HepG2 (cell line): Measurements from ENCODE around the gene C10orf71. TPM values are rescaled to one million over a fixed set of nuclear protein-coding genes. Genes with fewer than 3 reads are reported as not detected.

Source experiments
- ATAC-seq: fragments of 200-7000 bp; cut with Tn5 transposase; 3 replicates; pipeline ENCODE4 v1.9.1; 2020; ENCODE audit warnings: mild to moderate bottlenecking, moderate library complexity
- BruUV-seq: library from RNA; stranded (reverse); fragments of 400-500 nt; replicated peaks from 2 replicates; lab custom pipeline; 2021; lab: Mats Ljungman, UMichigan
- CTCF ChIA-PET: fragments of 300-600 bp; formaldehyde crosslinking; extraction: SDS; loops from one replicate; lab custom pipeline; 2021; ENCODE audit warnings: low total read pairs, inconsistent platforms, low intra/inter-chr PET ratio; lab: Yijun Ruan, JAX
- POLR2A ChIA-PET: fragments of 350-600 bp; sonication (Branson Sonifier 250); formaldehyde crosslinking; loops from one replicate; lab custom pipeline; 2020; ENCODE audit warnings: antibody characterized with exemption, inconsistent platforms; lab: Yijun Ruan, JAX
- DNase-seq: peaks from one replicate; pipeline ENCODE4 v3.0.0-alpha.2; 2015; ENCODE audit warnings: low spot score
- FAIRE-seq: peaks from 3 replicates; lab custom pipeline; 2011; peaks lifted over from hg19 to GRCh38; lab: Jason Lieb, UNC
- H2AFZ ChIP-seq: one replicate; pipeline ENCODE4 v1.6.1; 2011; ENCODE audit warnings: low read length, inconsistent platforms
- H3K27ac ChIP-seq: fragments of 300-600 bp; 3 replicates; pipeline ENCODE4 v1.8.0; 2011; ENCODE audit warnings: mixed run types, mild to moderate bottlenecking, mixed read lengths, low read length, inconsistent platforms; ENCODE audit not compliant: insufficient read depth; ENCODE audit errors: extremely low read length
- H3K27me3 ChIP-seq, 2 experiments: fragments of 200-600 bp in 1 of 2; 2 replicates in 1 of 2; 3 replicates in 1 of 2; pipeline versions ENCODE4 v1.6.0 to v1.8.0; 2011; ENCODE audit warnings: low read length in 2 of 2, mild to moderate bottlenecking in 2 of 2, moderate library complexity in 2 of 2, inconsistent platforms in 1 of 2; ENCODE audit not compliant: insufficient read depth in 2 of 2, control insufficient read depth in 1 of 2
- H3K36me3 ChIP-seq, 2 experiments: fragments of 200-600 bp in 1 of 2; replicated peaks in 1 of 2; 2 replicates in 1 of 2; 3 replicates in 1 of 2; pipeline versions ENCODE4 v1.5.1 to v1.8.0; 2011; ENCODE audit warnings: low read length in 2 of 2, inconsistent platforms in 1 of 2; ENCODE audit not compliant: insufficient read depth in 2 of 2, control insufficient read depth in 1 of 2
- H3K4me1 ChIP-seq: 2 replicates; pipeline ENCODE4 v1.5.1; 2012; ENCODE audit warnings: low read length, inconsistent platforms; ENCODE audit not compliant: insufficient read depth
- H3K4me2 ChIP-seq: 2 replicates; pipeline ENCODE4 v1.6.0; 2011; ENCODE audit warnings: low read depth, low read length, inconsistent platforms
- H3K4me3 ChIP-seq, 3 experiments: fragments of 200-600 bp in 1 of 3; sonication (generic), shearing (Covaris generic) in 1 of 3; replicated peaks in 1 of 3; 2 replicates each; pipeline ENCODE4 v1.5.1; 2011 to 2016; ENCODE audit warnings: low read length in 3 of 3, inconsistent platforms in 2 of 3, low read depth in 2 of 3, mild to moderate bottlenecking in 2 of 3, control low read depth in 1 of 3, mixed read lengths in 1 of 3; ENCODE audit not compliant: insufficient read depth in 1 of 3
- H3K79me2 ChIP-seq: one replicate; pipeline ENCODE4 v1.6.1; 2011; ENCODE audit warnings: low read length, inconsistent platforms; ENCODE audit not compliant: insufficient read depth
- H3K9ac ChIP-seq: 2 replicates; pipeline ENCODE4 v1.6.0; 2011; ENCODE audit warnings: mild to moderate bottlenecking, low read depth, low read length, inconsistent platforms; ENCODE audit not compliant: insufficient read depth
- H3K9me3 ChIP-seq: 2 replicates; pipeline ENCODE4 v1.5.1; 2012; ENCODE audit warnings: mild to moderate bottlenecking, low read length
- H4K20me1 ChIP-seq: 2 replicates; pipeline ENCODE4 v1.6.0; 2011; ENCODE audit warnings: inconsistent platforms, mild to moderate bottlenecking, low read length, moderate library complexity; ENCODE audit not compliant: insufficient read depth
- AGO1 ChIP-seq: fragments of 200-400 bp; formaldehyde crosslinking; IDR thresholded peaks from 2 replicates; pipeline ENCODE4 v1.6.1; 2017; ENCODE audit warnings: mild to moderate bottlenecking, low read depth, low read length, moderate library complexity; ENCODE audit not compliant: poor library complexity, severe bottlenecking
- AHR ChIP-seq: IDR thresholded peaks from 2 replicates; pipeline ENCODE4 v1.6.1; 2018; ENCODE audit warnings: missing genetic modification reagents, missing compliant biosample characterization
- CBFB ChIP-seq: sonication (generic); formaldehyde crosslinking; IDR thresholded peaks from 2 replicates; pipeline ENCODE4 v1.4.0; 2020; ENCODE audit warnings: missing genetic modification reagents
- KDM5A ChIP-seq: fragments of 200-600 bp; sonication (generic); IDR thresholded peaks from 2 replicates; pipeline ENCODE4 v1.7.0; 2018; ENCODE audit warnings: antibody characterized with exemption, mild to moderate bottlenecking, low read length, borderline replicate concordance
- ZNF569 ChIP-seq: sonication (generic); formaldehyde crosslinking; IDR thresholded peaks from 2 replicates; pipeline ENCODE4 v1.5.0; 2020; ENCODE audit warnings: mild to moderate bottlenecking, missing genetic modification reagents, moderate library complexity, borderline replicate concordance
- ZNF577 ChIP-seq: sonication (generic); formaldehyde crosslinking; IDR thresholded peaks from 2 replicates; pipeline ENCODE4 v1.4.0; 2020; ENCODE audit warnings: mild to moderate bottlenecking, low read depth, missing genetic modification reagents, borderline replicate concordance
- ZNF607 ChIP-seq: sonication (generic); formaldehyde crosslinking; IDR thresholded peaks from 2 replicates; pipeline ENCODE4 v1.5.1; 2020; ENCODE audit warnings: missing genetic modification reagents, mild to moderate bottlenecking, borderline replicate concordance
- WGBS: methylation state at CpG from one replicate; pipeline ENCODE4 v1.1.6; 2017; ENCODE audit warnings: low lambda C conversion rate; 5-methylcytosine and 5-hydroxymethylcytosine counted together
- in situ Hi-C: cut with HindIII; loops from 2 replicates; pipeline ENCODE4 v1.10.0; 2017; ENCODE audit warnings: low pct_unique_long_range_greater_than_20kb; ENCODE audit not compliant: extremely low pct_ligation_motif_present
- intact Hi-C: fragments of 100-400 bp; cut with micrococcal nuclease; formaldehyde crosslinking; loops from one replicate; pipeline ENCODE4 v1.10.0; 2022; ENCODE audit not compliant: unreplicated experiment
- polyA plus RNA-seq, 8 experiments: library from polyadenylated mRNA; depleted of rRNA in 3 of 8; stranded (reverse) in 7 of 8; unstranded in 1 of 8; fragments of >200 nt; fragmentation: Illumina TruSeq in 4 of 8; extraction: Trizol in 4 of 8; gene quantifications; 2 replicates each; pipeline versions ENCODE4 v1.2.1 to v1.2.3, GENCODE V29; 2011 to 2016; ENCODE audit warnings: low read depth in 4 of 8, missing spikeins in 1 of 8, mixed read lengths in 1 of 8; ENCODE audit not compliant: insufficient read depth in 1 of 8
- total RNA-seq, 5 experiments: library from RNA; depleted of rRNA; stranded (reverse); fragments of >200 nt; fragmentation: Illumina TruSeq; extraction: Trizol; gene quantifications; 2 replicates each; pipeline ENCODE4 v1.2.3, GENCODE V29; 2016; ENCODE audit warnings: low read depth in 1 of 5
- TF ChIP-seq, protein P1 (sequence below): sonication (generic); formaldehyde crosslinking; IDR thresholded peaks from 2 replicates; pipeline ENCODE4 v1.4.0; 2020; ENCODE audit warnings: missing genetic modification reagents, borderline replicate concordance
- TF ChIP-seq, protein P2 (sequence below): sonication (generic); formaldehyde crosslinking; IDR thresholded peaks from 2 replicates; pipeline ENCODE4 v1.4.0; 2020; ENCODE audit warnings: missing genetic modification reagents
- TF ChIP-seq, protein P3 (sequence below): sonication (generic); formaldehyde crosslinking; IDR thresholded peaks from 2 replicates; pipeline ENCODE4 v1.4.0; 2020; ENCODE audit warnings: mild to moderate bottlenecking, missing genetic modification reagents, borderline replicate concordance

Gene C10orf71
- total and polyA plus RNA-seq, 2 of the 13 experiments (the other 11 are each of a cell fraction or from before 2014, with no cell fraction given) = not detected

DNA sequence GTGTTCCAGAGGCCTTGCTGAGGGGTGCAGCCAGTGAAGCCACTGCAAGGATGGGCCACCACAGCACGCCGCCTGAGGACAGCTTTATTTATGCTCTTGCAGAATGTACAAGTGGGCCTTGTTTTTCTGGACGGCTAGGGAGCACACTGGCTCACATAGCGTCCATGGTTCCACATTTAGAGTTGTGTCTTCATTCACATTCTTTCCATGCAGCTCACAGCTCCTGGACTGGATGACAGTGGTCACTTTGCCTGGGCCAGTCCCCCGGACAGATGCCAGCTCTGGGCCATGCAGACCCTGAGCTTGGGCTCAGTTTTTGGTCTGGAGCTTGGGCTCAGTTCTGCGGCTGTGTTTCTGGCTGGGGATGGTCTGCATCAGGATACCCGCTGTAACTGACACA lies 2.6 kb upstream of the C10orf71 start (continued):
- TF ChIP-seq, protein P1, sequence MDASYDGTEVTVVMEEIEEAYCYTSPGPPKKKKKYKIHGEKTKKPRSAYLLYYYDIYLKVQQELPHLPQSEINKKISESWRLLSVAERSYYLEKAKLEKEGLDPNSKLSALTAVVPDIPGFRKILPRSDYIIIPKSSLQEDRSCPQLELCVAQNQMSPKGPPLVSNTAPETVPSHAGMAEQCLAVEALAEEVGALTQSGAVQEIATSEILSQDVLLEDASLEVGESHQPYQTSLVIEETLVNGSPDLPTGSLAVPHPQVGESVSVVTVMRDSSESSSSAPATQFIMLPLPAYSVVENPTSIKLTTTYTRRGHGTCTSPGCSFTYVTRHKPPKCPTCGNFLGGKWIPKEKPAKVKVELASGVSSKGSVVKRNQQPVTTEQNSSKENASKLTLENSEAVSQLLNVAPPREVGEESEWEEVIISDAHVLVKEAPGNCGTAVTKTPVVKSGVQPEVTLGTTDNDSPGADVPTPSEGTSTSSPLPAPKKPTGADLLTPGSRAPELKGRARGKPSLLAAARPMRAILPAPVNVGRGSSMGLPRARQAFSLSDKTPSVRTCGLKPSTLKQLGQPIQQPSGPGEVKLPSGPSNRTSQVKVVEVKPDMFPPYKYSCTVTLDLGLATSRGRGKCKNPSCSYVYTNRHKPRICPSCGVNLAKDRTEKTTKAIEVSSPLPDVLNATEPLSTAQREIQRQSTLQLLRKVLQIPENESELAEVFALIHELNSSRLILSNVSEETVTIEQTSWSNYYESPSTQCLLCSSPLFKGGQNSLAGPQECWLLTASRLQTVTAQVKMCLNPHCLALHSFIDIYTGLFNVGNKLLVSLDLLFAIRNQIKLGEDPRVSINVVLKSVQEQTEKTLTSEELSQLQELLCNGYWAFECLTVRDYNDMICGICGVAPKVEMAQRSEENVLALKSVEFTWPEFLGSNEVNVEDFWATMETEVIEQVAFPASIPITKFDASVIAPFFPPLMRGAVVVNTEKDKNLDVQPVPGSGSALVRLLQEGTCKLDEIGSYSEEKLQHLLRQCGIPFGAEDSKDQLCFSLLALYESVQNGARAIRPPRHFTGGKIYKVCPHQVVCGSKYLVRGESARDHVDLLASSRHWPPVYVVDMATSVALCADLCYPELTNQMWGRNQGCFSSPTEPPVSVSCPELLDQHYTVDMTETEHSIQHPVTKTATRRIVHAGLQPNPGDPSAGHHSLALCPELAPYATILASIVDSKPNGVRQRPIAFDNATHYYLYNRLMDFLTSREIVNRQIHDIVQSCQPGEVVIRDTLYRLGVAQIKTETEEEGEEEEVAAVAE (CRISPR knock-in tag) = no peak
- TF ChIP-seq, protein P2, sequence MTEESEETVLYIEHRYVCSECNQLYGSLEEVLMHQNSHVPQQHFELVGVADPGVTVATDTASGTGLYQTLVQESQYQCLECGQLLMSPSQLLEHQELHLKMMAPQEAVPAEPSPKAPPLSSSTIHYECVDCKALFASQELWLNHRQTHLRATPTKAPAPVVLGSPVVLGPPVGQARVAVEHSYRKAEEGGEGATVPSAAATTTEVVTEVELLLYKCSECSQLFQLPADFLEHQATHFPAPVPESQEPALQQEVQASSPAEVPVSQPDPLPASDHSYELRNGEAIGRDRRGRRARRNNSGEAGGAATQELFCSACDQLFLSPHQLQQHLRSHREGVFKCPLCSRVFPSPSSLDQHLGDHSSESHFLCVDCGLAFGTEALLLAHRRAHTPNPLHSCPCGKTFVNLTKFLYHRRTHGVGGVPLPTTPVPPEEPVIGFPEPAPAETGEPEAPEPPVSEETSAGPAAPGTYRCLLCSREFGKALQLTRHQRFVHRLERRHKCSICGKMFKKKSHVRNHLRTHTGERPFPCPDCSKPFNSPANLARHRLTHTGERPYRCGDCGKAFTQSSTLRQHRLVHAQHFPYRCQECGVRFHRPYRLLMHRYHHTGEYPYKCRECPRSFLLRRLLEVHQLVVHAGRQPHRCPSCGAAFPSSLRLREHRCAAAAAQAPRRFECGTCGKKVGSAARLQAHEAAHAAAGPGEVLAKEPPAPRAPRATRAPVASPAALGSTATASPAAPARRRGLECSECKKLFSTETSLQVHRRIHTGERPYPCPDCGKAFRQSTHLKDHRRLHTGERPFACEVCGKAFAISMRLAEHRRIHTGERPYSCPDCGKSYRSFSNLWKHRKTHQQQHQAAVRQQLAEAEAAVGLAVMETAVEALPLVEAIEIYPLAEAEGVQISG (CRISPR knock-in tag) = no peak
- TF ChIP-seq, all 625 proteins: peak for 0

DNA sequence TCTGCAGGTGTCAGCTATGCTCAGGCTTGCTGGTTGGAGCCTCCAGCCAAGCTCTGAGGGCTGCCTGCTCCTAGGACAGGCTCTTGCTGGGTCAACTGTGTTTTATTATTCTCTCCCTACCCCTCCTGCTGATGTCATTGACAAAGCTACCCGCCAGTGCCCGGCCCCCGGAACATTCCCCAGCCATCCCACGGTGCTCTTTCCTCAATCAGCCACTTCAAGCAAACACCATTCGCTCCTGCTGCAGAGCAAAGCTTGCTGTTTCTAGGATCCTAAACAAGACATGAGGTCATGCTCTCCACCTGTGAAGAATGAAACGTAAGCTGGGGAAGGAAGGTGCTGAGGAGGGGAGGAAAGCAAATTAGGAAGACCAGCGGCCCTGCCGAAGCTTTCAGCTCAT lies 2.1 kb upstream of the C10orf71 start:
- DNase-seq (no peak), ATAC-seq (no peak), FAIRE-seq (no peak)
- no peak overlapping the region for H3K9ac ChIP-seq
- BruUV-seq = no TSS peak
- POLR2A ChIA-PET = no interaction called here
- no peaks in the 10 kb centered on the region for H3K9me3 ChIP-seq
- H3K36me3 ChIP-seq = no peaks in the 10 kb centered on the region
- no peak overlapping the region for H3K4me2 ChIP-seq
- CTCF ChIA-PET = no interaction called here
- no peak overlapping the region for H3K27ac ChIP-seq
- WGBS = 12% methylated on average over 8 of the region's 8 CpGs
- intact Hi-C loops (no loop called here), in situ Hi-C loops (no loop called here)
- no peaks in the 10 kb centered on the region for H3K4me1 ChIP-seq
- H4K20me1 ChIP-seq = no peaks in the 10 kb centered on the region
- peaks cover 2 to 29% of the 10 kb centered on the region in 2 experiments; a peak in 2 of 5 replicates for H3K27me3 ChIP-seq
- no peak overlapping the region for H2AFZ ChIP-seq
- no peaks in the 10 kb centered on the region for H3K79me2 ChIP-seq
- no peak overlapping the region for H3K4me3 ChIP-seq
- no peak for TF ChIP-seq AGO1
- TF ChIP-seq ZNF569 (CRISPR knock-in tag) = no peak
- TF ChIP-seq CBFB (CRISPR knock-in tag) = no peak
- no peak for TF ChIP-seq AHR (CRISPR knock-in tag)
- TF ChIP-seq ZNF577 = no peak
- TF ChIP-seq, protein P3, sequence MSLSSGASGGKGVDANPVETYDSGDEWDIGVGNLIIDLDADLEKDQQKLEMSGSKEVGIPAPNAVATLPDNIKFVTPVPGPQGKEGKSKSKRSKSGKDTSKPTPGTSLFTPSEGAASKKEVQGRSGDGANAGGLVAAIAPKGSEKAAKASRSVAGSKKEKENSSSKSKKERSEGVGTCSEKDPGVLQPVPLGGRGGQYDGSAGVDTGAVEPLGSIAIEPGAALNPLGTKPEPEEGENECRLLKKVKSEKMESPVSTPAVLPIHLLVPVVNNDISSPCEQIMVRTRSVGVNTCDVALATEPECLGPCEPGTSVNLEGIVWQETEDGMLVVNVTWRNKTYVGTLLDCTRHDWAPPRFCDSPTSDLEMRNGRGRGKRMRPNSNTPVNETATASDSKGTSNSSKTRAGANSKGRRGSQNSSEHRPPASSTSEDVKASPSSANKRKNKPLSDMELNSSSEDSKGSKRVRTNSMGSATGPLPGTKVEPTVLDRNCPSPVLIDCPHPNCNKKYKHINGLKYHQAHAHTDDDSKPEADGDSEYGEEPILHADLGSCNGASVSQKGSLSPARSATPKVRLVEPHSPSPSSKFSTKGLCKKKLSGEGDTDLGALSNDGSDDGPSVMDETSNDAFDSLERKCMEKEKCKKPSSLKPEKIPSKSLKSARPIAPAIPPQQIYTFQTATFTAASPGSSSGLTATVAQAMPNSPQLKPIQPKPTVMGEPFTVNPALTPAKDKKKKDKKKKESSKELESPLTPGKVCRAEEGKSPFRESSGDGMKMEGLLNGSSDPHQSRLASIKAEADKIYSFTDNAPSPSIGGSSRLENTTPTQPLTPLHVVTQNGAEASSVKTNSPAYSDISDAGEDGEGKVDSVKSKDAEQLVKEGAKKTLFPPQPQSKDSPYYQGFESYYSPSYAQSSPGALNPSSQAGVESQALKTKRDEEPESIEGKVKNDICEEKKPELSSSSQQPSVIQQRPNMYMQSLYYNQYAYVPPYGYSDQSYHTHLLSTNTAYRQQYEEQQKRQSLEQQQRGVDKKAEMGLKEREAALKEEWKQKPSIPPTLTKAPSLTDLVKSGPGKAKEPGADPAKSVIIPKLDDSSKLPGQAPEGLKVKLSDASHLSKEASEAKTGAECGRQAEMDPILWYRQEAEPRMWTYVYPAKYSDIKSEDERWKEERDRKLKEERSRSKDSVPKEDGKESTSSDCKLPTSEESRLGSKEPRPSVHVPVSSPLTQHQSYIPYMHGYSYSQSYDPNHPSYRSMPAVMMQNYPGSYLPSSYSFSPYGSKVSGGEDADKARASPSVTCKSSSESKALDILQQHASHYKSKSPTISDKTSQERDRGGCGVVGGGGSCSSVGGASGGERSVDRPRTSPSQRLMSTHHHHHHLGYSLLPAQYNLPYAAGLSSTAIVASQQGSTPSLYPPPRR (CRISPR knock-in tag) = no peak
- TF ChIP-seq KDM5A = no peak
- TF ChIP-seq ZNF607 (CRISPR knock-in tag) = no peak
